ENCODE data around the gene PANK4. TPM values are rescaled to one million over a fixed set of nuclear protein-coding genes. Genes with fewer than 3 reads are reported as not detected.

Gene PANK4
- total RNA-seq, 1 experiment from 2014 or later: 32.2 TPM

DNA sequence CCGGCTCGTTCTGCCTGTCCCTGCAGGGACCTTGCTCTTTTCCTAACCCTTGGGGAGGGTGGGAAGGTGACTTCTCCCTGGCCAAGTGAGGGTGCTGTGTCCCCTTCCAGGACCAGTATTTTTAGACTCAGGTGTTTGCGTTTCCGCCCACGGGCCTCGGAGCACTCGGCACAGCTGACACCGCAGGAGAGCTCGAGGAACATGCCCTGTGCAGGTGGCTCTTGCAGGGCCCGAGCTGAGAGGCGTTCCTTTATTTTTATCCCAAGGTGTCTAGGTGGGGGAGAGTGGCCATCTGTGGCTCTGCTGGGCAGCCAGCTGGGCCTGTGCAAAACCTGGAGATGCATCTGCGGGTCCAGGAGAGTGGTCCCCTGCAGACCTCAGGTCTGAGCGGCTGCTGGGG lies 34.3 kb downstream of the PANK4 start:
- Mint-ChIP-seq H3K27ac (no peak overlapping the region; a peak in 1 of 7 replicates), H3K36me3 (ENCODE audit: insufficient read depth in 1 of 3, low read depth in 3 of 3) (0 out of 7 replicates have a peak, but pooled peaks cover 0 to 8% (median 0%) of the 10 kb centered on the region in 3 experiments), H3K4me1 (0 out of 4 replicates have a peak, but pooled peaks cover 0 to 3% of the 10 kb centered on the region in 2 experiments), H3K4me3 (no peak overlapping the region), H3K9me3 (peaks cover 14 to 16% of the 10 kb centered on the region in 2 experiments), H3K27me3 (ENCODE audit: low read depth) (peaks cover 42% of the 10 kb centered on the region)
- no peak overlapping the region for H2BK5ac ChIP-seq (ENCODE audit: insufficient read length, low read length)
- no peak overlapping the region for H2AFZ ChIP-seq (ENCODE audit: low read length)
- no peak overlapping the region for H3K27ac ChIP-seq (ENCODE audit: insufficient read length, low read depth, low read length)
- H3K9me3 ChIP-seq (ENCODE audit: control insufficient read depth, low read depth, low read length): no peaks in the 10 kb centered on the region
- H4K5ac ChIP-seq (ENCODE audit: insufficient read length, low read depth, low read length): no peak overlapping the region
- no peak overlapping the region for H3K4me2 ChIP-seq (ENCODE audit: insufficient read depth, insufficient read length, low read length)
- WGBS (ENCODE audit: extremely low coverage, insufficient read length, low lambda C conversion rate): no CpG with 5 or more reads among the region's 13 CpGs
- H4K8ac ChIP-seq (replicated peaks; ENCODE audit: insufficient read length, low read depth, low read length): no peak overlapping the region
- H2BK15ac ChIP-seq (ENCODE audit: low read depth, low read length): no peak overlapping the region
- no peak overlapping the region for H2BK20ac ChIP-seq (ENCODE audit: low read depth, low read length, poor library complexity, severe bottlenecking)
- no peak overlapping the region for H3K4ac ChIP-seq (ENCODE audit: low read depth, low read length)
- H4K20me1 ChIP-seq (ENCODE audit: control insufficient read depth, insufficient read depth, insufficient read length): no peaks in the 10 kb centered on the region
- H2AK5ac ChIP-seq (ENCODE audit: insufficient read length, low read length): no peak overlapping the region
- no peak overlapping the region for H4K91ac ChIP-seq (ENCODE audit: insufficient read length, low read depth, low read length)
- no peak overlapping the region for H3K56ac ChIP-seq (ENCODE audit: insufficient read length, low read depth, low read length)
- H2BK120ac ChIP-seq (ENCODE audit: low read depth, low read length, poor library complexity, severe bottlenecking): no peak overlapping the region
- no peaks in the 10 kb centered on the region for H3K79me1 ChIP-seq (ENCODE audit: insufficient read depth, low read depth, low read length, poor library complexity, severe bottlenecking)
- no peak overlapping the region; the same call in 1 of the 2 replicates for H3K14ac ChIP-seq (ENCODE audit: insufficient read depth, low read length)
- DNase-seq: no peak
- no peak overlapping the region for H3K18ac ChIP-seq (ENCODE audit: insufficient read length, low read depth, low read length)
- no peak overlapping the region for H3K23ac ChIP-seq (ENCODE audit: insufficient read length, low read depth, low read length)
- no peak overlapping the region for H3T11ph ChIP-seq (ENCODE audit: low read length)
- no peak overlapping the region for H2BK12ac ChIP-seq (ENCODE audit: insufficient read length, low read depth, low read length)
- H3K4me1 ChIP-seq (ENCODE audit: insufficient read depth, low read length): no peaks in the 10 kb centered on the region
- H3K23me2 ChIP-seq (ENCODE audit: insufficient read length, low read depth, low read length, poor library complexity, severe bottlenecking): no peaks in the 10 kb centered on the region
- TF ChIP-seq, protein P1, sequence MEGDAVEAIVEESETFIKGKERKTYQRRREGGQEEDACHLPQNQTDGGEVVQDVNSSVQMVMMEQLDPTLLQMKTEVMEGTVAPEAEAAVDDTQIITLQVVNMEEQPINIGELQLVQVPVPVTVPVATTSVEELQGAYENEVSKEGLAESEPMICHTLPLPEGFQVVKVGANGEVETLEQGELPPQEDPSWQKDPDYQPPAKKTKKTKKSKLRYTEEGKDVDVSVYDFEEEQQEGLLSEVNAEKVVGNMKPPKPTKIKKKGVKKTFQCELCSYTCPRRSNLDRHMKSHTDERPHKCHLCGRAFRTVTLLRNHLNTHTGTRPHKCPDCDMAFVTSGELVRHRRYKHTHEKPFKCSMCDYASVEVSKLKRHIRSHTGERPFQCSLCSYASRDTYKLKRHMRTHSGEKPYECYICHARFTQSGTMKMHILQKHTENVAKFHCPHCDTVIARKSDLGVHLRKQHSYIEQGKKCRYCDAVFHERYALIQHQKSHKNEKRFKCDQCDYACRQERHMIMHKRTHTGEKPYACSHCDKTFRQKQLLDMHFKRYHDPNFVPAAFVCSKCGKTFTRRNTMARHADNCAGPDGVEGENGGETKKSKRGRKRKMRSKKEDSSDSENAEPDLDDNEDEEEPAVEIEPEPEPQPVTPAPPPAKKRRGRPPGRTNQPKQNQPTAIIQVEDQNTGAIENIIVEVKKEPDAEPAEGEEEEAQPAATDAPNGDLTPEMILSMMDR (conservative IDR thresholded peaks at IDR 0.05): no peak
- H3K9ac ChIP-seq (ENCODE audit: extremely low read depth, insufficient read length, low read length): no peak overlapping the region
- no peaks in the 10 kb centered on the region for H3K79me2 ChIP-seq (ENCODE audit: insufficient read depth, low read length)
- H3K27me3 ChIP-seq (ENCODE audit: insufficient read depth, low read length): no peaks in the 10 kb centered on the region
